A549 (cell line): ENCODE measurements around the gene ST6GALNAC5. TPM values are rescaled to one million over a fixed set of nuclear protein-coding genes. Genes with fewer than 3 reads are reported as not detected.

ENCODE experiments used
- ATAC-seq, 2 experiments: fragments of 200-7000 bp in 1 of 2; fragments of >200 bp in 1 of 2; cut with Nextera tagmentation in 1 of 2; cut with Tn5 transposase in 1 of 2; 3 replicates each; pipeline versions ENCODE4 v1.8.0 to v1.9.1; 2018 to 2020; ENCODE audit warnings: mild to moderate bottlenecking in 1 of 2, moderate library complexity in 1 of 2
- CTCF ChIA-PET: fragments of 300-600 bp; sonication (Branson Sonifier 250); formaldehyde crosslinking; extraction: SDS; loops from one replicate; lab custom pipeline; 2021; ENCODE audit warnings: antibody characterized with exemption, inconsistent platforms; lab: Yijun Ruan, JAX
- POLR2A ChIA-PET: fragments of 350-600 bp; formaldehyde crosslinking; extraction: SDS; loops from one replicate; lab custom pipeline; 2021; ENCODE audit warnings: antibody characterized with exemption, inconsistent platforms; lab: Yijun Ruan, JAX
- DNase-seq, 2 experiments: peaks; one replicate each; pipeline versions ENCODE4 v3.0.0 to v3.0.0-alpha.2; 2011 to 2016; ENCODE audit warnings: low read depth in 1 of 2, low spot score in 1 of 2
- FAIRE-seq: peaks from 2 replicates; lab custom pipeline; 2011; peaks lifted over from hg19 to GRCh38; lab: Jason Lieb, UNC
- H3K27ac ChIP-seq, 2 experiments: fragments of >200 bp; sonication (Bioruptor Twin); formaldehyde crosslinking; 3 replicates each; pipeline ENCODE4 v1.5.1; 2016 to 2017
- H3K4me1 ChIP-seq: fragments of >200 bp; sonication (Bioruptor Twin); formaldehyde crosslinking; 3 replicates; pipeline ENCODE4 v1.6.1; 2016
- H3K4me2 ChIP-seq: fragments of >200 bp; sonication (Bioruptor Twin); formaldehyde crosslinking; 3 replicates; pipeline ENCODE4 v1.6.1; 2016
- H3K4me3 ChIP-seq: fragments of >200 bp; sonication (Bioruptor Twin); formaldehyde crosslinking; 3 replicates; pipeline ENCODE4 v1.5.1; 2016
- H3K9me3 ChIP-seq: fragments of >200 bp; sonication (Bioruptor Twin); formaldehyde crosslinking; 3 replicates; pipeline ENCODE4 v1.6.1; 2016
- BHLHE40 ChIP-seq: IDR thresholded peaks from 2 replicates; pipeline ENCODE4 v1.6.1; 2012; ENCODE audit warnings: low read depth, low read length, inconsistent platforms
- CHD2 ChIP-seq: fragments of 150-350 bp; IDR thresholded peaks from 2 replicates; pipeline ENCODE4 v1.6.1; 2014; ENCODE audit warnings: low read length; ENCODE audit not compliant: partially characterized antibody
- EHF ChIP-seq: fragments of 250-450 bp; sonication (Bioruptor Pico); IDR thresholded peaks from 2 replicates; pipeline ENCODE4 v1.5.0; 2020; ENCODE audit warnings: mild to moderate bottlenecking
- ESRRA ChIP-seq: fragments of 150-350 bp; IDR thresholded peaks from 2 replicates; pipeline ENCODE4 v1.6.1; 2014; ENCODE audit warnings: mild to moderate bottlenecking, low read length, borderline replicate concordance
- FOXS1 ChIP-seq: fragments of 250-450 bp; sonication (Bioruptor Pico); IDR thresholded peaks from 2 replicates; pipeline ENCODE4 v1.5.0; 2020; ENCODE audit warnings: mild to moderate bottlenecking, moderate library complexity
- HOXA7 ChIP-seq: fragments of 250-450 bp; sonication (Bioruptor Pico); IDR thresholded peaks from 2 replicates; pipeline ENCODE4 v1.5.0; 2020; ENCODE audit warnings: mild to moderate bottlenecking, moderate library complexity
- JUNB ChIP-seq: fragments of >200 bp; sonication (Bioruptor Twin); formaldehyde crosslinking; IDR thresholded peaks from 2 replicates; pipeline ENCODE4 v1.6.1; 2016
- KDM5A ChIP-seq: fragments of 200-600 bp; sonication (generic); IDR thresholded peaks from 2 replicates; pipeline ENCODE4 v1.6.1; 2016; ENCODE audit warnings: antibody characterized with exemption, mild to moderate bottlenecking
- MAFK ChIP-seq: fragments of 450-650 bp; IDR thresholded peaks from 2 replicates; pipeline ENCODE4 v1.6.1; 2014; ENCODE audit not compliant: partially characterized antibody
- MYC ChIP-seq: IDR thresholded peaks from 2 replicates; pipeline ENCODE4 v1.6.1; 2012; ENCODE audit warnings: mild to moderate bottlenecking, inconsistent platforms, low read length, improper control_type of control experiment, borderline replicate concordance
- PHF8 ChIP-seq: fragments of 200-600 bp; sonication (generic); IDR thresholded peaks from 2 replicates; pipeline ENCODE4 v1.6.1; 2016; ENCODE audit warnings: low read depth, mild to moderate bottlenecking, antibody characterized with exemption, moderate library complexity, borderline replicate concordance
- POLR2A ChIP-seq: IDR thresholded peaks from 2 replicates; pipeline ENCODE4 v1.6.1; 2012; ENCODE audit warnings: mild to moderate bottlenecking, low read length
- RAD21 ChIP-seq, 2 experiments: fragments of >200 bp in 1 of 2; sonication (Bioruptor Twin) in 1 of 2; formaldehyde crosslinking in 1 of 2; IDR thresholded peaks in 1 of 2; conservative IDR thresholded peaks in 1 of 2; 2 replicates in 1 of 2; 3 replicates in 1 of 2; pipeline ENCODE4 v1.6.1; 2012 to 2018; ENCODE audit warnings: inconsistent platforms in 1 of 2
- RARB ChIP-seq: fragments of 250-450 bp; sonication (Bioruptor Pico); IDR thresholded peaks from 2 replicates; pipeline ENCODE4 v1.8.0; 2021; ENCODE audit warnings: mild to moderate bottlenecking, moderate library complexity
- RNF2 ChIP-seq: fragments of 200-600 bp; sonication (generic); IDR thresholded peaks from 2 replicates; pipeline ENCODE4 v1.6.1; 2016; ENCODE audit warnings: low read depth, mild to moderate bottlenecking, antibody characterized with exemption, moderate library complexity, borderline replicate concordance
- SMC3 ChIP-seq: fragments of >200 bp; sonication (Bioruptor Twin); formaldehyde crosslinking; IDR thresholded peaks from 3 replicates; pipeline ENCODE4 v1.6.1; 2018; ENCODE audit warnings: inconsistent platforms
- SREBF2 ChIP-seq: fragments of 450-650 bp; IDR thresholded peaks from 2 replicates; pipeline ENCODE4 v1.6.1; 2014; ENCODE audit warnings: mild to moderate bottlenecking, moderate library complexity
- TFCP2L1 ChIP-seq: fragments of 250-450 bp; sonication (Bioruptor Pico); IDR thresholded peaks from 2 replicates; pipeline ENCODE4 v1.5.0; 2021; ENCODE audit warnings: mild to moderate bottlenecking
- ZC3H11A ChIP-seq: fragments of 450-650 bp; IDR thresholded peaks from 2 replicates; pipeline ENCODE4 v1.6.1; 2014; ENCODE audit warnings: antibody characterized with exemption, mild to moderate bottlenecking
- ZNF302 ChIP-seq: fragments of 250-450 bp; sonication (Bioruptor Pico); IDR thresholded peaks from 2 replicates; pipeline ENCODE4 v1.9.0; 2021; ENCODE audit warnings: inconsistent platforms, mild to moderate bottlenecking, moderate library complexity
- WGBS: methylation state at CpG from one replicate; pipeline ENCODE4 v1.1.6; 2017; ENCODE audit errors: missing lambda C conversion rate; 5-methylcytosine and 5-hydroxymethylcytosine counted together
- polyA plus RNA-seq, 4 experiments: library from polyadenylated mRNA; depleted of rRNA in 3 of 4; stranded (reverse); fragments of >200 nt; fragmentation: RNase III in 1 of 4; extraction: RNeasy Plus Mini Kit Qiagen cat#74134 plus additional on column Dnase treatment in 1 of 4; gene quantifications; 2 replicates in 3 of 4; 3 replicates in 1 of 4; pipeline ENCODE4 v1.2.3, GENCODE V29; 2011 to 2017
- TF ChIP-seq, protein P1 (sequence below): fragments of >200 bp; sonication (Bioruptor Twin); formaldehyde crosslinking; IDR thresholded peaks from 2 replicates; pipeline ENCODE4 v1.6.1; 2016
- TF ChIP-seq, protein P2 (sequence below): IDR thresholded peaks from 2 replicates; pipeline ENCODE4 v1.6.1; 2012
- TF ChIP-seq, protein P3 (sequence below): fragments of 450-650 bp; IDR thresholded peaks from 2 replicates; pipeline ENCODE4 v1.6.1; 2014; ENCODE audit warnings: antibody characterized with exemption
- TF ChIP-seq, protein P4 (sequence below): fragments of 150-350 bp; IDR thresholded peaks from 2 replicates; pipeline ENCODE4 v1.6.1; 2014; ENCODE audit warnings: low read depth, mild to moderate bottlenecking, low read length
- TF ChIP-seq, protein P5 (sequence below): fragments of 200-600 bp; sonication (generic); IDR thresholded peaks from 2 replicates; pipeline ENCODE4 v1.6.1; 2016; ENCODE audit warnings: antibody characterized with exemption, mild to moderate bottlenecking, moderate library complexity

The ST6GALNAC5 gene
- polyA plus RNA-seq, 2 of the 4 experiments (the other 2 are of a cell fraction), result not detected

DNA sequence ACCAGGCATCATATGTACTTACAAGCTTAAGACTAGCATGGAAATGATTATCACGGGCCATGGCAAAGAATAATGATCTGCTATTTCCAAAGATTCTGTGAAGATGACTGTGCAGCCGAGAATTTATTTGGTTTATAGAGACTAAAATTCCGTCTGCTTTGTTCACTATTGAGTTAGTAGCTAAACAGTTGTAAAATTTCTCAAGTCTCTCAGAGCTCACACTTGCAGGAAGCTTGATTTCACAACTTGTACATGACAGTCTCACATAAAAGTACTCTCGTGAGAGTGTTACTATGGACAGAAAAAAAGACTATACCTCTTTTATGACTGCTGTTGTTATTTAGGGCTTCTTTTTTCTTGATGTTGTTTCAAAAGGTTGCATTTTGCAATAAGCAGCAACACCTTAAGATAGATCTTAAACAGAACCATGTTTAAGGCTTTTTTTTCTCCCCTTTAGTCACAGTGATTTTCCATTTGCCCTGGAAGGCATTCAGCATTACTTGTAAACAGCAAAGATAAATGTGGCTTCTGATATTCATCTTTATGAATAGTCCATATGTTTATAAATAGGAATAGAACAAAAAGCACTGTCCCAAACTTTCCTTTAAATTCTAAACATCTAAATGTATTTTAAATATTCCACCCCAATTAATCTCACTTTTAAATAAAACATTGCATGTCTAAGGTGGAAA, 24.8 kb downstream of the ST6GALNAC5 start:
- no peak overlapping the region for H3K27ac ChIP-seq
- POLR2A ChIA-PET, result interaction anchor here (0.6 kb wide), 1 partner anchor 1016 kb away, joined by 3 read pairs; no protein-coding TSS in a partner anchor
- WGBS, result 10% methylated on average over 4 of the region's 4 CpGs
- no peak for ATAC-seq
- CTCF ChIA-PET, result no interaction called here
- H3K4me3 ChIP-seq, result no peak overlapping the region
- no peaks in the 10 kb centered on the region for H3K4me1 ChIP-seq
- TF ChIP-seq, protein P1, sequence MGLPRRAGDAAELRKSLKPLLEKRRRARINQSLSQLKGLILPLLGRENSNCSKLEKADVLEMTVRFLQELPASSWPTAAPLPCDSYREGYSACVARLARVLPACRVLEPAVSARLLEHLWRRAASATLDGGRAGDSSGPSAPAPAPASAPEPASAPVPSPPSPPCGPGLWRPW, result no peak
- TF ChIP-seq RARB (no peak), JUNB (no peak), MAFK (no peak), FOXS1 (CRISPR knock-in tag) (no peak), SREBF2 (no peak), TFCP2L1 (CRISPR knock-in tag) (no peak), HOXA7 (no peak), MYC (no peak), RNF2 (no peak), ZC3H11A (no peak), KDM5A (no peak), ESRRA (no peak), BHLHE40 (no peak), EHF (CRISPR knock-in tag) (no peak)
- TF ChIP-seq, protein P2, sequence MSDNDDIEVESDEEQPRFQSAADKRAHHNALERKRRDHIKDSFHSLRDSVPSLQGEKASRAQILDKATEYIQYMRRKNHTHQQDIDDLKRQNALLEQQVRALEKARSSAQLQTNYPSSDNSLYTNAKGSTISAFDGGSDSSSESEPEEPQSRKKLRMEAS, result no peak
- TF ChIP-seq, protein P3, sequence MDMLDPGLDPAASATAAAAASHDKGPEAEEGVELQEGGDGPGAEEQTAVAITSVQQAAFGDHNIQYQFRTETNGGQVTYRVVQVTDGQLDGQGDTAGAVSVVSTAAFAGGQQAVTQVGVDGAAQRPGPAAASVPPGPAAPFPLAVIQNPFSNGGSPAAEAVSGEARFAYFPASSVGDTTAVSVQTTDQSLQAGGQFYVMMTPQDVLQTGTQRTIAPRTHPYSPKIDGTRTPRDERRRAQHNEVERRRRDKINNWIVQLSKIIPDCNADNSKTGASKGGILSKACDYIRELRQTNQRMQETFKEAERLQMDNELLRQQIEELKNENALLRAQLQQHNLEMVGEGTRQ, result no peak
- H3K9me3 ChIP-seq, result no peaks in the 10 kb centered on the region
- no peak for FAIRE-seq
- H3K4me2 ChIP-seq, result no peak overlapping the region
- no peak for DNase-seq

DNA sequence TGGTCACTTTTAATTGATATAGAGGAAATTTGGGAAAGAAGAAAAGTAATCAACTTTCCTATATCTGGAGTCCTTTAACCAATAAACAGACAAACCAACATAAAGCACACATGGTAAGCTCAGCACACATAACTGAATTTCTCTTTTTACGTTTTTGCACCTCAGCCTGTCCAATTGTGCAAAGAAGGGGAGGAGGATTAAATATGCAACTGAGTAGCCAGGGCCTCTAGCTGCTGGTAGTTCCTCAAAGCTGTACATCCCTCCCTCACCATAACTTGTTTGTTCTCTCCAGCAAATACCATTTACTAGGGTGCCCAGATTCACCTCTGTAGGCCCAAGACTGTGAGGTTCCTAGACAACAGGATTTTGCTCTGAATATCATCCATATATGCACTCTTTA, 25.4 kb downstream of the ST6GALNAC5 start:
- no peak for DNase-seq
- no peak for ATAC-seq
- 13% methylated on average over 1 of the region's 1 CpG for WGBS
- H3K9me3 ChIP-seq, result no peaks in the 10 kb centered on the region
- no peak for FAIRE-seq
- CTCF ChIA-PET, result no interaction called here
- H3K4me3 ChIP-seq, result no peak overlapping the region
- TF ChIP-seq KDM5A (no peak), CHD2 (no peak), EHF (CRISPR knock-in tag) (no peak), SMC3 (no peak), ZNF302 (CRISPR knock-in tag) (no peak), JUNB (no peak), HOXA7 (no peak), RAD21 (conservative IDR thresholded peaks at IDR 0.05 in 1 of 2, IDR thresholded peaks at IDR 0.05 in 1 of 2) (no peak), MAFK (no peak), PHF8 (no peak), ESRRA (no peak), POLR2A (no peak), SREBF2 (no peak)
- TF ChIP-seq, protein P4, sequence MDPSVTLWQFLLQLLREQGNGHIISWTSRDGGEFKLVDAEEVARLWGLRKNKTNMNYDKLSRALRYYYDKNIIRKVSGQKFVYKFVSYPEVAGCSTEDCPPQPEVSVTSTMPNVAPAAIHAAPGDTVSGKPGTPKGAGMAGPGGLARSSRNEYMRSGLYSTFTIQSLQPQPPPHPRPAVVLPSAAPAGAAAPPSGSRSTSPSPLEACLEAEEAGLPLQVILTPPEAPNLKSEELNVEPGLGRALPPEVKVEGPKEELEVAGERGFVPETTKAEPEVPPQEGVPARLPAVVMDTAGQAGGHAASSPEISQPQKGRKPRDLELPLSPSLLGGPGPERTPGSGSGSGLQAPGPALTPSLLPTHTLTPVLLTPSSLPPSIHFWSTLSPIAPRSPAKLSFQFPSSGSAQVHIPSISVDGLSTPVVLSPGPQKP, result no peak
- TF ChIP-seq, protein P1, result no peak
- TF ChIP-seq, protein P5, sequence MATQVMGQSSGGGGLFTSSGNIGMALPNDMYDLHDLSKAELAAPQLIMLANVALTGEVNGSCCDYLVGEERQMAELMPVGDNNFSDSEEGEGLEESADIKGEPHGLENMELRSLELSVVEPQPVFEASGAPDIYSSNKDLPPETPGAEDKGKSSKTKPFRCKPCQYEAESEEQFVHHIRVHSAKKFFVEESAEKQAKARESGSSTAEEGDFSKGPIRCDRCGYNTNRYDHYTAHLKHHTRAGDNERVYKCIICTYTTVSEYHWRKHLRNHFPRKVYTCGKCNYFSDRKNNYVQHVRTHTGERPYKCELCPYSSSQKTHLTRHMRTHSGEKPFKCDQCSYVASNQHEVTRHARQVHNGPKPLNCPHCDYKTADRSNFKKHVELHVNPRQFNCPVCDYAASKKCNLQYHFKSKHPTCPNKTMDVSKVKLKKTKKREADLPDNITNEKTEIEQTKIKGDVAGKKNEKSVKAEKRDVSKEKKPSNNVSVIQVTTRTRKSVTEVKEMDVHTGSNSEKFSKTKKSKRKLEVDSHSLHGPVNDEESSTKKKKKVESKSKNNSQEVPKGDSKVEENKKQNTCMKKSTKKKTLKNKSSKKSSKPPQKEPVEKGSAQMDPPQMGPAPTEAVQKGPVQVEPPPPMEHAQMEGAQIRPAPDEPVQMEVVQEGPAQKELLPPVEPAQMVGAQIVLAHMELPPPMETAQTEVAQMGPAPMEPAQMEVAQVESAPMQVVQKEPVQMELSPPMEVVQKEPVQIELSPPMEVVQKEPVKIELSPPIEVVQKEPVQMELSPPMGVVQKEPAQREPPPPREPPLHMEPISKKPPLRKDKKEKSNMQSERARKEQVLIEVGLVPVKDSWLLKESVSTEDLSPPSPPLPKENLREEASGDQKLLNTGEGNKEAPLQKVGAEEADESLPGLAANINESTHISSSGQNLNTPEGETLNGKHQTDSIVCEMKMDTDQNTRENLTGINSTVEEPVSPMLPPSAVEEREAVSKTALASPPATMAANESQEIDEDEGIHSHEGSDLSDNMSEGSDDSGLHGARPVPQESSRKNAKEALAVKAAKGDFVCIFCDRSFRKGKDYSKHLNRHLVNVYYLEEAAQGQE, result no peak
- POLR2A ChIA-PET, result no interaction called here
- H3K4me2 ChIP-seq, result no peak overlapping the region
- H3K27ac ChIP-seq, result no peak overlapping the region
- H3K4me1 ChIP-seq, result no peaks in the 10 kb centered on the region
